HG03342 (cell line): ENCODE measurements around the gene RFC3.
A peak's percentile ranks its signal among the peaks of the same experiment; 100 is the strongest.
"Not testable (repeated sequence)": the region's sequence is repeated elsewhere in the genome, so short reads cannot be mapped to it uniquely, and the experiment has no call there.

Source experiments
- ATAC-seq: cut with Tn5 transposase; IDR thresholded peaks from one replicate; pipeline ENCODE4 v1.9.1; 2021; ENCODE audit warnings: mild to moderate bottlenecking, moderate library complexity; ENCODE audit not compliant: unreplicated experiment

Gene RFC3

DNA sequence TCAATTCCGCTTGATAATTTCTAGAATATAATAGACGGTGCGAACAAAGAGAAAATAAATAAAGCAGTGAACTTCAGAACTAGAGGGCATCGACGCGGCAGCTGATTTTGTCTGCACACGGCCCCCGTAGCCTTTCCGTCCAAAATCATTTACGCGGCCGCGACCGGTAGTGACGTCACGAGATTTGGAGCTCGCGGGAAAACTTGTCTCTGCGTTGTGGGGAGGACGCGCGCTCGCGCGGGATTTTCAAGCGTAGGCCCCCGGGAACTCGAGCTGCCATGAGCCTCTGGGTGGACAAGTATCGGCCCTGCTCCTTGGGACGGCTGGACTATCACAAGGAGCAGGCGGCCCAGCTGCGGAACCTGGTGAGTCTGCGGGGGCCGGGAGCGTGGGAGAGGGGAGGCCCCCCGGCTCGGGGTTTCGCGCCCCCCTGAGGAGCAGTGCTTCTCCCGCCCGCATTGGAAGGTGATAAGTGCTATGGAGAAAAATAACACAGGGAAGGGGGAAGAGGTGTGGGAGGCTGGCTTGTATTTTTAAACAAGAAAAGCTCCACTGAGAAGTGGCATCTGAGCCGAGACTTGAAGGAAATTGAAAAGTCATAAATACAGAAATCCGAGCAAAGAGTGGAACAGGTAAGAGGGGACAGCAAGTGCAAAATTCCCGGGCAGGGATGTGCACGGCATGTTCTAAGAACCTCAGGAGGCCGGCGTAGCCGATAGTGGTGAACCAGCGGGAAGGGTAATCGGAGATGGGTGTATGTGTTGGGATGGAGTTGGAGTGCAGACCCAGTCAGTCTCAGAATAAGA, at the start of gene RFC3:
RFC3 (plus strand) TSS at position 249 of the 806 bp plus-strand sequence; CDS start at position 279, 30 bp downstream.
- peak; percentile 88 for ATAC-seq

GRCh38 chr13:33771296-33771695, 46.7 kb upstream of the RFC3 start:
- ATAC-seq = no peak

DNA sequence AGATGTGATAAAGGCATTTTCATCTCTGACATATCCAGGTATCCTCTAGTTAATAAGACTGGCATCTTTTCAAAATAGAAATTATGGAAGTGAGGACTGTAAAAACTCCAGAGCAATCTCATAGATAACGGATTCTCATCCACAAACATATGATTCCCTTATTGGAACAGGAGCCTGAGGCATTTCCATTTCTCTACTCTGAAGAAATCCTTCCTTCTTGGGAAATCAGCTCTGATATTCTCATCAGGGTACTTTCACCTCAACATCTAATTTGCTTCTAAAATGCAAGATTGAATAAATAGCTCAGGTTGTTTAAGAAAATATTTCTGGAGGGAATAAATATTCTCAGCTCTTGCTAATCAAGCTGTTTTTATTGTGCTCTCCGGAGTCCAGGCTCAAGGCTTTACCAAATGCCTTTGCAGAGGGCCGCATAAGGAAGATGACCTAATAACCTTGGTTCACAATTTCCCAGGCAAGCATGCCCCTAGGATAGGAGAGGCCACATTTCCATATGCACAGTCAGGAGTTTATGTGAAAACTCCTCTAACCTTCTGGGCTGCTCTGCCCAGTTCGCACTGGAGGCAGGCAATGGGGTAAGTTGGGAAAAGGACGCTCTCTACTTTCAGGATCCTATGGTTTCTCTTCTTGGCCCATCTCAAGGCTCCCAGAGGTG, 44.0 kb upstream of the RFC3 start:
- ATAC-seq = no peak

- no peak for ATAC-seq
Measured at GRCh38 chr13:33775339-33776108, 42.4 kb upstream of the RFC3 start.

DNA sequence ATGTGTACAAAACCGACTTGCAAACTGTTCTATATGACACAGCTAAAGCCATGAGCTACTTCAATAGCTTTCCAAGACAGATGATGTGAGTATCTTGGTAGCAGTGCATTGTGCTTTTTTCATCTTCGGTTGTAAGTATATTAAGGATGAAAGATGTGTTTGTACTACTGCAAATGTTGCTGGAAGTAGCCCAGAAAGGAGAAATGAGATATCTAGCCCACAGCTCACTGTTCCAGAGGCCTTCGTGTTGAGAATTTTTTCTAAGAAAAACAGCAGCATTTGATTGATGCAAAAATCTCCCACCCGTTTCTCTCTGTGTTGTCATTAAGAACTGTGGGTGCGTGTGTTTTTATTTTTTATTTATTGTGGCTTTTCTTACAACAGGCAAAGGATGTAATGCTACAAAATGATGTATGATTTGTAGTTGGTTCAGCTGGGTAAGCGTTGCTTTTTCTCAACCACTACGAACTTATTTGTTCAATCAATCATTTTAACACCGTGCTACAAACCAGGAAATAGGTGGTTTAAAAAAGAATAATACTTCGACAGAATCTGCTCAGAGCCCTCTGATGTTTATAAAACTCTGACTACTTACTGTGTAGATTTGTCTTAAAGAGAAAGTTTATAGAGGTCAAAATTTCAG, 41.6 kb upstream of the RFC3 start:
- no peak for ATAC-seq

GRCh38 chr13:33782631-33783030, 35.3 kb upstream of the RFC3 start:
- ATAC-seq = no peak

DNA sequence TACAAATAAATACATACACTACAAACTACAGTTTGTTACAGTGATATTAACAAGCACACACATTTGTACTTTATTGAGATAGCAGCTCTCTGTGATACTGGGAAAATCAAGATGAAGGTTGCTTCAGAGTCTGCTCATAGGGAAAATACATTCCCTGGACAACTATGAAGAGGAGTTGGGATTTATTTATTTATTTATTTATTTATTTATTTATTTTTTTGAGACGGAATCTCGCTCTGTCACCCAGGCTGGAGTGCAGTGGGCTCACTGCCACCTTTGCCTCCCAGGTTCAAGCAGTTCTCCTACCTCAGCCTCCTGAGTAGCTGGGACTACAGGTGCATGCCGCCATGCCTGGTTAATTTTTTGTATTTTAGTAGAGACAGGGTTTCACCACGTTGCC, 34.7 kb upstream of the RFC3 start:
- not testable (repeated sequence) for ATAC-seq

GRCh38 chr13:33784738-33785137, 33.2 kb upstream of the RFC3 start:
- ATAC-seq = no peak

- no peak for ATAC-seq
Measured at GRCh38 chr13:33785384-33785783, 32.6 kb upstream of the RFC3 start.

GRCh38 chr13:33787051-33787591, 30.8 kb upstream of the RFC3 start:
- ATAC-seq = no peak

GRCh38 chr13:33789066-33789606, 28.8 kb upstream of the RFC3 start:
- ATAC-seq = no peak

GRCh38 chr13:33789739-33790138, 28.2 kb upstream of the RFC3 start:
- ATAC-seq = no peak

DNA sequence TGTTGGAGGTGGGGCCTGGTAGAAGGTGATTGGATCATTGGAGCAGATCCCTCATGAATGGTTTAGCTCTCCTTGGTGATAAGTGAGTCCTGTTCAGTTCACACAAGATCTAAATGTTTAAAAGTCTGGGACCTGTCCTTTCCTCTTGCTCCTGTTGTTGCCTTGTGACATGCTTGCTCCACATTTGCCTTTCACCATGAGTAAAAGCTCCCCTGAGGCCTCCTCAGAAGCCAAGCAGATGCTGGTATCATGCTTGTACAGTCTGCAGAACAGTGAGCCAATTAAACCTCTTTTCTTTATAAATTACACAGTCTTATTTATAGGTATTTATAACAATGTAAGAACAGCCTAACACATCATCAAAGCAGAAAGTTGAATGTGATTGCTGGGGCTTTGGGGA, 24.2 kb upstream of the RFC3 start:
- no peak for ATAC-seq

DNA sequence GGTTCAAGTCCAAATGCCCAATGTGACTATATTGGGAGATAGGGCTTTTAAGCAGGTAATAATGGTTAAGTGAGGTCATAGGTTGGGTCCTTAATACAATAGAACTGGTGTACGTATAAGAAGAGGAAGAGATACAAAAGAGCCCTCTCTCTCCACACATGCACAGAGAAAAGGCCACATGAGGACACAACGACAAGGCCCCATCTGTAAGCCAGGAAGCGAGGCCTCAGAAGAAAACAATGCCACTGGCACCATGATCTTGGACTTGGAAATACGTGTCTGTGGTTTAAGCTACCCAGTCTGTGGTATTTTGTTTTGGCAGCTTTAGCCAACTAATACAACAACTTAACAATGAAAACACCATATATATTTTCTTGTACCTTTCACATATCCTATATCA, 23.4 kb upstream of the RFC3 start:
- ATAC-seq = no peak

GRCh38 chr13:33796095-33796494, 21.9 kb upstream of the RFC3 start:
- no peak for ATAC-seq

GRCh38 chr13:33797622-33798021, 20.3 kb upstream of the RFC3 start:
- no peak for ATAC-seq

DNA sequence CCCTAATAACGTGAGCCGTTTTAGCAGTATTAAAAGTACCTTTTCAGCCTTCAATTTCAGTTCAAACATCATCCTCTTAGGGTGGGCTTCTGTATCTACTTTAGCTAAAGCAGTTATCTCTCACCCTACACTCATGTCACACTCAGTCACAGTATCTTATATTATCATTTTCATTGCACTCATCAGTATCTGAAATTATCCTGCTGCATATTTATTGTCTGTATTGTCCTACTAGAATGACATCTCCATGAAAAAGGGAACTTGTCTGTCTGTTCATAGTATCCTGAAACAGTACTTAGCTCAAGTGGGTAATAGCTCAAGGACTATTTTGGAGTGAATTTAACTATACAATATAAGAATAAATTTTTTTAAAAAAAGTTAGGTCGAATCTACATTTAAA, 19.9 kb upstream of the RFC3 start:
- no peak for ATAC-seq

- ATAC-seq = no peak
Measured at GRCh38 chr13:33799950-33800592, 17.9 kb upstream of the RFC3 start.

DNA sequence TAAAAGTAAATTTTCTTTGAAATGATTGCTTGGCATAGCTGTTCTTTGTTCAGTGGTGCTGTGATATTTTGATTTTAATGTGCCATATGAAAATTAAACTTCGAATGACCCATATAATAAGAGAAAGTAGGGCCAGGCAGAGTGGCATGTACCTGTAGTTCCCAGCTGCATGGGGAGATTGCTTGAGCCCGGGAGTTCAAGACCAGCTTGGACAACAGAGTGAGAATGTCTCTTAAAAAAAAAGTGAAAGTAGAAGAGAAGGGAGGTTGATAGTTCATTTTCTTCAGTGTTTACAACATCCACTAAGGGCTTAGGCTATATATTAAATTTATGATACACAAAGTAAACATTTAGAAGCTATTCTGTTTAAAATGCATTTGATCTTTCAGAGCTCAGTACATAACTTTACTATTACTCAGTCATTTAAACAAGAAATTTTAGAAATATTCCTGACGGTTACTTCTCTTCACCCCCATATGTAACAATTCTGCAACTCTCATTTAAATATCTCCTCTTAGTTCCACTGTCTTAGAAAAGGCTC, 17.2 kb upstream of the RFC3 start:
- ATAC-seq = no peak
